HUDEP-2 (cell line): ENCODE measurements around the gene C2CD3.

ENCODE experiments used
- DNase-seq, 76 experiments: peaks; one replicate each; lab custom pipeline; 2025; ENCODE audit not compliant: unreplicated experiment in 76 of 76; lab: John Stamatoyannopoulos, UW

The C2CD3 gene, protein sequence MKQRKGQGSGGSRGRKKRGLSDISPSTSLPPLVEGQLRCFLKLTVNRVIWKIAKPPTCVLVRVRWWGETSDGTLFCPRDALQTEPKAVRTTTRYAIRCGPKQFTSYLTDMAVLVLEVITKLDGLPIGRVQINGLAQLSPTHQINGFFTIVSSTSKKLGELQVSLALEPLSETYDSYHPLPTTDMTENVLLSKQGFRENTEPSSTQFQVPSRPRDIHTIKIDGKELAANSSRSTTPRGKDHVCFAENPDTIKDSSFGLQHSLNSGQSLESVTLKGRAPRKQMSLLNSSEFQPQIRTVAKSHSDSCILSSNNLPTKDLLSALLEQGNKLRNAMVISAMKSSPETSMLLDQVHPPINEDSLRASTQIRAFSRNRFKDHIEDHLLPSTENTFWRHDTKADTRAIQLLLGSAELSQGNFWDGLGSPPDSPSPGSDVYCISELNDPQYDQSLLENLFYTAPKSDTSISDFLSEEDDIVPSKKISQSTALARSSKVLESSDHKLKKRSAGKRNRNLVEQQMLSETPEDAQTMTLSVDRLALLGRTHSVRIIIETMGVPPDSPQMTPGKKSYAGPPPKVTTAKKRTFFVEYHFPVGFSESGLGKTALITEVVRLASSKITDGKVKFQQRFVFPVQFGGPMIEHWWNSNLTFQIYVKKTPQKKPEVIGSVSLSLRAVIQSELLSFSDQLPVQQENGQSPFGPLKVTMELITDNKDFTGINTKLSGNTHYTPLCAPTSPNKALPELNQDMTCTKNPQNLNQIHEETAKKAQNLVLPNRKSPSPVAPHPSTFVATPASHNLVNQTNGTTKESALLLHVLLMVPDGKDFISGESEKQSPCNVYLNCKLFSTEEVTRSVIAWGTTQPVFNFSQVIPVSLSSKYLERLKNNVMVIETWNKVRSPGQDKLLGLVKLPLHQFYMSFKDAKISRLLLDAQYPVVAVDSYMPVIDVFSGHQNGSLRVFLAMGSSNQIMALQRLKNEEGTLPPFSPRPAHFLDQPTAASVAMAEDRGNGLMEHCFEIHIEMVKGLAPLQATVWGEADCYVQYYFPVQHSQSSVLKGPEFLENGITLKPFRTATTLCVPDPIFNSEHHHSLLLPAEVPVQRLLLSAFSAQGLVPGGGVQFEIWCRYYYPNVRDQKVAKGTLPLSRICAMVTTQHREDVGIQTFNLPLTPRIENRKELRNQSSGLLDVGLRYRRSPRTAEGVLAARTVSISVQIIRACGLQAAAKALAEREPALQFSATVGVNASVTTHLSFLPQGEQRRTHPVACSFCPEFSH (N-terminal part only)

DNA sequence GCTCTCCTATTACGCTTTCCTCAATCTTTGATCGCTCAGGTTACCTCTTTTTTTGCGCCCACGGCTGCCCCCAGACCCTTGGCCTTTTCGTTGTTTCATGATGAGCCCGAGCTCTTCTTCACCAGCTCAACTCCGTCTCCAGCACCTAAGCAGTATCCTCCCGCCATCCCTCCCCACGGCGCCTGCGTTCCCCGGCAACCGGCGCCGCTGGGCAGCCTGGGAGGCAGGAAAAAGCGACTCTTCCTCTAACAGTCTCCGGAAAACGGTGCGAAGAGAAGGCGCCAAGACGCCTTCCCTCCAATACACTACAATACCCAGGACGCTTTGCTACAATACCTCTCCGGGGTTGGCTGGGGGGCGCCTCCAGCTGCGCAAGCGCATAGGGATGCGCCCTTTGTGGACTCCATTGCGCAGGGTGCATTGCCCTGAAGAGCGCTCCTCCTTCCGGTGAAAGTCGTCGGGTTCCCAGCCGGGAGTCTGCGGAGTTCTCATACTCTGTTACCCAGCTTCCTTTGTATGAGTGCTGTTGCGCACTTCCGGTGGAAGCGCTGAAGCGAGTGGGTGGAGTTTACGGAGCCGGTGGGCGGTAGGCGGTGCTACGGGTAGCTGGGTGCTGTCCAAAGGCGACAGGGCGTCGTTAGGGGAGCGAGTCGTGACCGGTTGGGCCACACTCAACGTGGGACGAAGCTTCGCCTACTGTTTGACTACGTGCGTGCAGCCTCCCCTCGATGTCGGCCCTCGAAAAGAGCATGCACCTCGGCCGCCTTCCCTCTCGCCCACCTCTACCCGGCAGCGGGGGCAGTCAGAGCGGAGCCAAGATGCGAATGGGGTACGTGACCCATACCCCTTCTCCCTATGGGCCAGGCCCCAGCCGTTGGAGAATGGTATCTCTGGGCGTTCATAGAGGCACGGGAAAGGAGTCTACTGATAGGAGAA, at the start of gene C2CD3, which contains the start of gene PPME1:
Gene C2CD3, minus strand, starts transcription at position 309 of the 936 bp plus-strand sequence. Its CDS starts 210 bp downstream, at position 99.
Gene PPME1, plus strand, starts transcription at position 596 of the 936 bp plus-strand sequence. Its CDS starts 133 bp downstream, at position 729.
- peak; percentile 22 to 99 (median 97) for DNase-seq

DNA sequence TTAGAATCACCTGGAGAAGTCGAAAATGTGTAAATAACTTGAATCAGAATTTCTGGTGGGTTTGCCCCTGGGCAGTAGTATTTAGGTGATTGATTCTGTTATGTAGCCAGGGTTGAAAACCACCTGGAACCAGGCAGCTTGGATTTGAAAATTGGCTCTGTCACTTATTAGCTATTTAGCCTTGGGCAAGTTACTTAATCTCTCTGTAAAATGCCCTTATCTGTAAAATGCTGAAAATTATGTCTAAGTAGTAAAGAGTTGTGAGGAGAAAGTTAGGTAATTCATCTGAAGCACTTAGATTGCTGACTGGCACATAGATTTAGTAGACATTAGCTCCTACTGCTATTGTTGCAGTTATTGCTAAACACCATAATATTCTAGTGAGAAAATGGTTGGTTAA, 49.6 kb upstream of the C2CD3 start:
- no peak for DNase-seq

DNA sequence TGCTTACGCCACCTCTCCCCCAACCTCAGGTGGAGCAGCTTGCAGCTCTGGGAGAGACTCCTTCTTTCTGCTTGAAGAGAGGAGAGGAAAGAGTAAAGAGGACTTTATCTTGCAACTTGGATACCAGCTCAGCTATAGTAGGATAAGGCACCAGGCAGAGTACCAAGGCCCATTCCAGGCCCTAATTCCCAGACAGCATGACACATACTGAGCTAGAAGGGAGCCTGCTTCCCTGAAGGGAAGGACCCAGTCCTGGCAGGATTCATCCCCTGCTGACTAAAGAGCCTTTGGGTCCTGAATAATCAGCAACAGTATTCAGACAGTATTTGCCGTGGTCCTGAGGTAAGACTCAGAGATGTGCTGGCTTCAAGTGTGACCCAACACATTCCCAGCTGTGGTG, 41.7 kb upstream of the C2CD3 start:
- DNase-seq: no peak

DNA sequence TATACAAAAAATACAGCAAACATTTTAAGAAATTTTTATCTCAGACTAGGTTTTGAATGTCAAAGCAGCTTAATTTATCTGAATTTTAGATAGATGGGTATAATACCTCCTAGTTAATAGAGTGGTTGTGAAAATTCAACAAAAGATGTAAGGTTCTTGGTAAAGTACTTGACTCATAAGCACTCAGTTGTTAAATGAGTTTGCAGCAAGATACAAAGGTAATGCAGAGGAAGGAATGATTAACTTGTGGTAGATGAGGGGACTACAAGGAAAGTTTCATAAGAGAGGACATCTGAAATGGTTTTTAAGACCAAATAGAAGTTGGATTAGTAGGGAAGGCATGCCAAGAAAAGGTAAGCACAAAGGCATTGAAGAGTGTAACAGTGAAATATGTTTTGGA, 37.7 kb upstream of the C2CD3 start:
- no peak for DNase-seq

DNA sequence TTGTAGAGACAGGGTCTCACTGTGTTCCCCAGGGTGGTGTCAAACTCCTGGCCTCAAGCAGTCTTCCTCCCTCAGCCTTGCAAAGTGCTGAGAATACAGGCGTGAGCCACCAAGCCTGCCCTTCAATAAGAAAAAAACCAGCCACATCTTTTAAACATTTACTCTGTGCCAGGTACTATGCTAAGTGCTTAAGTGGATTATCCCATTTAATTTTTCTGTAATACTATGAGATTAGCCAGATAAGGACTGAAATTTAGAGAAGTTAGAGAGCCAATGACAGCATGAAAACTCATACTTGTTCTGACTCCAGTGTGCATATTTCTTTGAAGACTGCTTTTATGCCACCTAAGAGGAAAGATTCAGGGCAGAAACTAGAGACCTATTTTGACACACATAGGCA, 35.9 kb upstream of the C2CD3 start:
- no peak for DNase-seq

DNA sequence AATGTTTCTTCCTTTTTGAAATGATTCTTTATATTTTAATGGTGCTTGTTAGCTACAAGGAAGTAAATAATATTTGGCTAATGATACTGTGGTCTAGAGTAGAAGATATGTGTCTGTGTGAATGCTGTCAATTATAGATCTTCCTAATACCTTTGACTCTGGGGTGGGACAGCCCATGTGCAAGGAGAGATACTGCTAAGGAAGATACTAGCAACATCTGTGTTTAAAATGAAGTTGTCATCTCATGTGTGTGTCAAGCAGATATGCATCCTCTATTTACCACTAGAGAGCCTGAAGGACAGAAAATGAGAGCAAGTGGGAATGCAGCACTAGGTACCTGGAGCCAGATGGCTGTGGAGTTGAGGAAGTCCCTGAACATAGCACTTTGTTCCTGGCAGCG, 34.4 kb upstream of the C2CD3 start:
- DNase-seq: peak in 40 of 76 experiments; percentile 2 to 78 (median 24)

DNA sequence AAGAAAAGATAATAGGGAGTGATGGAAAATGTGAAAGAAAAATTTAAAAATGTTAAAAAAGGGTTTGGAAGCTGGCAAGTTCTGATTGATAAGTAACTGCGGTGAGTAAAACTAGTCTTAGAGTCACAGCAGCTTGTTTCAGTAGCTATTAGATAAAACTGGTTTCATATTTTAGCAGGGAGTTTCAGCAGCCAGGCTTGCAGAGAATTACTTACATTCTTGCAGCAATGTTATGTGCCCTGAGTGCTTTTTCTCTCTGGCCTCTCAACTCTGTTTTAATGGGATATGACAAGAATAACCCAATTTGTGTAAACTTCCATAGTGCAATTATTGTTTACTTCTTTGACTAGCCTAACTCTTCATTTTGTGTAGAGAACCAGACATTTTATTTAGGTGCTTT, 33.9 kb upstream of the C2CD3 start:
- peak in 2 of 76 experiments; percentile 13 to 30 for DNase-seq

DNA sequence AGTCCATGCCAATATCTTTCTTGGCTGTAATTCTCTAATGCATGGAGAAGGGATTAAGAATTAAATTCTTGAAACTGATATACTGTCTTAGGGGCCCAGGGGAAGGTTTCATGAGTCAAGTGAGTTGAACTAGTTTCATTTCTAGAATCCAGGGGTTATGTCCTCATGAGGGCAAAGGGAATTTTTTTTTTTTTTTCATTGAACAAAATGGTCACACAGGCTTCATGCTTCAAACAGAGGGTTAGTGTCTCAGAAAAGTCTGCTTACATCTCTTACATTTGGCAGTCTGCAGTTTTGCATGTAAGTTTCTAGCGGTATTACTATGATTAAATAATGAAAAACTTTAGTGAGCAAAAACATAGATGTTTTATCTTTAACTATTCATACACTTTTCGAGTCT, 33.2 kb upstream of the C2CD3 start:
- DNase-seq: no peak

DNA sequence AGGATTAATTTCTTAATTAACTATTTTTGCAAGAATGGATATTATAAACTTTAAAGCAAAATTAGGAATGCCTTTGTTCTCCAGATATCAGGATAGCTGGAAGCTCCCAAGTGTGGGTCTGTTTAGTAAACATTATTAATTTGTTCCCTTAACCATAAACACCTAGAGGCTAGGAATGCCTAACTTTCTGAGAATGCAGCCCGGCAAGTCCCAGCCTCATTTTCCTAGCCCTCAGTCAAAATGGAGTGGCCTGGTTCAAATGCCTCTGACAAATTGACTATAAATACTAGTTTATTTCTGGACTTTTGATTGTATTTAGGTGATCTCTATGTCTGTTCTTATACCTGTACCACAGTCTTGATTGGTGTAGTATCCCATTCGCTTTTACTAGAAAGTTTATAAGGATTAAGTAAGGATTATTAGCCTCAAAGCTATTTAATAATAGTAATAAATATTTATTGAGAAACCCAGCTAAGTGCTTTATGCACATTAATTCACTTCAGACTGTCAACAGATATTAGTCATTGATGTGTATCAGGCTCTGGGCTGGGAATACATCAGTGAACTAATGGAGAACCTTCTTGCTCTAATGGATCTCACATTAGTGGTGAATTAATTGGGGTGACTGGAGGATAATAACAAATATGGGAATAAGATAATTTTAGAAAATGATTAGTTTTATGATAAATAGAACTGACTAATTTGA, 26.1 kb upstream of the C2CD3 start:
- DNase-seq: no peak

DNA sequence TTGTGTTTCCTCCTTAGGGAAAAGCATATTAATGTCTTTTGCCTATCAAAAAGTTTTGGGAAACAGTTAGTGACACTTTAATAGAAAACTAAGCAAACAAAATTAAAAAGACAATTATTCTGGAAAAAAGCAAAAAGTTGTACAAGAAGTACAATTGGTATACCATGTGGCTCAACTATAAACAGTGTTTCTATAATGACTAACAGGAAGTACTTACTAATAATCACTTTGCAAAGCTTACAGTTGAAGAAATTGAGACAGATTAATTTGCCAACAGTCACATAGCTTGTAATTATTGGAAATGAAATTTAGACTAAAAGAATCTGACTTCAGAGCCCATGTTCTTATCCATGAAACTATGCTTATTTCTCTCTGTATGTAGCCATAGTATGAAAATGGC, 25.0 kb upstream of the C2CD3 start:
- DNase-seq: no peak

DNA sequence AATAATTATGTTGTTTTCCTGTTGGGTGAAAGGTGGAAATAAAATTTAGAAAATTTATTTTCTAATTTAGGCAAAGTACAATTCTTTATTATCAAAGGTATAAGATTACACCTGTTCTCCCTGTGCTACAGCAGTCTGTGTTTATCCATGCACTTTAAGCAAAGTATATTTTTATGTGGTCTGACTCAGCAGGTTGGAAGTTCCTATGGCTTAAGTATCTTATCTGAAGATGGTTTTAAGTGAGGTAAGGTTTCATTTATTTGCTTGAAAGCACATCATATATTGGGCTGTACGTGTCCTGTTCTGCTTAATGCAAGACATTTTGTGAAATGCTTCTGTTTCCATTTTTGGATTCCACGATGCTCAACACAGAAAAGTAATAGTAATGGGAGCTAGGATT, 14.9 kb upstream of the C2CD3 start:
- no peak for DNase-seq

DNA sequence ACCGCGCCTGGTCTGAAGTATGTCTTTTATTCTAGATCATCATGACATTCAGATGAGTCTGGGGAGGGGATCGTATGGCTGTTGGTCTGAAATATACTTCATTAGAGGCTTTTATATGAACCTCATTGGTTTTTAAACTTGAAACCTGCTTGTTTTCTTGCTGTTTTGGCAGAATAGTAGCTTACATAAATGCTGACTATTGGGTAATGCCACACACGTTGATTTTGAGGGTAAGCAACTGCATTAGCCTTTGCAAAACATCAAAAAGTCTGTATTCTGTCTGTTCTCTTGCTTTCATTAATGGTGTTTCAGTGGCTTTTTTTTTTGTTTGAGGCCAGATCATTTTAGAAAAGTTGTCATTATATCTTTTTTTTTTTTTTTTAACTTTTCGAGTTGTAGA, 14.5 kb upstream of the C2CD3 start:
- DNase-seq: no peak

DNA sequence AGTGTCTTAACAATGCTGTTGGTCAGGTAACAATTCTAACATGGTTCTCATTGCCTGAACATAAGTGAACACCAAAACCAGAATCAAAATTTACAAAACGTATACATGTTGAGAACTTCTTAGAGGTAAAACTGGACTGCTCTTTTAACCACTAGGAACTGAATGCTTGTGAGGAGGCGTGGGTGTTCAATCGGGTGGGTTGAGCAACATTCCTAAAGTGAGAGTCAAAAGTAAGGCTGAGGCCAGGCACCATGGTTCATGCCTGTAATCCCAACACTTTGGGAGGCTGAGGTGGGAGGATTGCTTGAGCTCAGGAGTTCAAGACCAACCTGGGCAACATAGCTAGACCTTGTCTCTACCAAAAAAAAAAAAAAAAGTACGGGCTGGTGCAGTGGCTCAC, 11.8 kb upstream of the C2CD3 start:
- DNase-seq: no peak

DNA sequence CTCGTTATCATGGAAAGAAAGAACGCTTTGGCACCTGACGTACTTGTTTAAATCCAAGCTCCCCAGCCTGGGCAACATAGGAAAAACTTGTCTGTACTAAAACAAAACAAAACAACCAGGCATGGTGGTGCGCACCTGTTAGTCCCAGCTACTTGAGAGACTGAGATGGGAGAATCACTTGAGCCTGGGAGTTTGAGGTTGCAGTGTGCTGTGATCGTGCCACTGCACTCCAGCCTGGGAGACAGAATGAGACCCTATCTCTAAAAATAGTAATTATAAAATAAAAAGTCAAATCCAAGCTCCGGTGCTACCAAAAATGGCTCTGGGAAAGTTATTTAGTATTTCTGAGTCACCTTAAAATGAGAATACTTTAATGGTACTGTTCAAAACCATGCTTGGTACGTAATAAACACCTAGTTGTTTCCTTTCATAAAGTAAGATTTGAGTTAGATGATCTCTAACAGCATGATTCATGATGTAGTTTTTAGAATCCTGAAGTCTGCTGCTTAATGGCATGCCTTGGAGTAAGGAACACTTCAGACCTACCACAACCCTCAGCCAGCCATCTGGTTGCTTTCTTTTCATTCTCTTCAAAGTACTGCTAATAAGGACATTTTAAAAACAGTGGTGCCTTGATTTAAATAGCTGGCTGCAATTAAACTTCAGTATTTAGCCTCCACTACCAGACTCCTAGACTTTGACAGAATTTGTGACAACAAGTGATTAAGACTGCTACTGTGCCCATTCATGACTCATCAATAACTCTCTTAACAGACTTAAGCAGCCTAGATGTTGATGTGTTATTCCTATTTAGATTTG, 8.6 kb upstream of the C2CD3 start:
- DNase-seq: peak in 2 of 76 experiments; percentile 7 to 8

DNA sequence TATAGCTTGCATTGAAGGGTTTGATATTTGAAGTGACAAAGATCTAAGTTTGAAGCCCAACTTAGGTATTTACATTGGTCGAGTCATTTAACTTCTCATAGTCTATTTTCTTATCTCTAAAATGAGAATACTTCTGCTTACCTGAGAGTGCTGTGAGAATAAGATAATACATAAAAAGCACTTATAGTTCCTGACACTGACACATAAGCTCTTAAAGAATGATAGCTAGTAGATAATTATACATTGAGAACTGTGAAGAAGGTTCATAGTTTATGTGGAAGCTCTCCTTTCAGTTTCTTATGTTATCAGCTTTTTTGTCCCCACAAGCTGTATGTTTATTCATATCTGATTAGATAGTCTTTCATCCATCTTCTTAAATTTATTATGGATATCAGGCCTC, 5.1 kb upstream of the C2CD3 start:
- DNase-seq: peak in 5 of 76 experiments; percentile 2 to 48 (median 16)

DNA sequence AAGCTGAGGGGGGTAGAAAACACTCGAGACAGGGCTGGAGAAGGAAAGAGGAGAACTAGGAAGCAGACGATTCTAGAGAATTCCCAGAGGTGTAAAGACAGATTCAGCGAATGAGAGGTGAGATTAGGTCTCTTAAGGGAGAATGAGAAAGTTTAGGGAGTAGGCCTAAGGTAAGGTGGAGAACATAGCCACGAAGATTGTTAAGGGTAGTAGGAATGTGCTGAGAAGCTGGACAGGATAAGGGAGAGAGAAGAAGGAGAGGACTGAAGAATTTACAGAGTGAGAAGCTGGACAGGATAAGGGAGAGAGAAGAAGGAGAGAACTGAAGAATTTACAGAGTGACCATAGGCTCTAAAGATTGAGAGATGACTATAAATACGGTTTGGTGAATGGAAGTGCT, 1.2 kb upstream of the C2CD3 start:
- DNase-seq: no peak

DNA sequence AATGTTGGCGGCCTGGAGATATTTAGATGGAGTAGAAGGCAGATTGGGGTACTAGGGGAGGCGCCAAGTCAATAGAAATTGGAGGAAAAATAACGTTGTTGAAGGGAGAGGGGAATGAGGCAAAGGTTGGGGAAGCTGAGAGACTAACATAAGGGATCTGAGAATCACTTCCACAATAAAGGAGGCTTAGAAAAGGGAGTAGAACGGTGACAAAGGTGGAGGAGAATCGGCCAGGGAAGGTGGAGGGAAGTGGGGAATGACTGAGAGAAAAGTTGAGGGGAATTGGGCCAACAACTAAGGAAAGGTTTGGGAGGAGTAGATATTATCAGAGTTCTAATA, 797 bp upstream of the C2CD3 start:
- DNase-seq: peak in 1 of 76 experiments; percentile 52

DNA sequence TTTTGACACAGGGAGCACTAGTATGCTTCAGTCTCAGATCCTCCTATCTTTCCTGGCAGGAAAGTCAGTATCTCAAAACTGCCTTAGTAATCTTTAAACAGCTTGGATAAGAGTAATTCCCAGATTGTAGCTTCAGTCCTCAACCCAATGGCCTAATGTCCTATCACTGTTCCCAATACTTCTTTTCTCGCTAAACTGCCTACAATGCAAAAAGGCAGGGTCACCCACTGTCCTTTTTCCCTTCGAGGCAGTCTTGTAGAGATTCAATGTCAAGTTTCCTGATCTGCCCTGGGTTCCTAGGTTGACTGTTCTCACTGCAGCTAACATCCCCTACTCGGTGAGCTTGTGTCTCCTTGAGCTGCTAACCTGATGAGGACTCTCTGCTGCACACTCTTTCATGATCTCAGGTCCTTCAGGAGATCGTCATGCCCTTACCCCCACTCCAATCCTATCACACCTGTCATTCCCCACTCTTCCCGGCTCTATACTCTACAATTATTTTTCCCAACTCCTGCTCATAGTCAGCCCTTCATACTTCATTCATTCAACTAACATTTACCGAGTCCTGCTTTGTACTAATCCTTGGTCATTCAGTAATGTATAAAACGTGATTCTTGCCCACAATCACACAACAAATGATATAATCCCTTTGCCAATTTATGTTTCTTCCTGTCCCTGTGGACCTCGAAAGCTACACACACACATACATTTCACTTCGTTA, 904 bp downstream of the C2CD3 start:
- DNase-seq: no peak
